TTC549 (cell line): ENCODE data around the gene OCA2.

Source experiments
- FAIRE-seq: peaks from 2 replicates; lab custom pipeline; 2012; peaks lifted over from hg19 to GRCh38; lab: Jason Lieb, UNC

The OCA2 gene

DNA sequence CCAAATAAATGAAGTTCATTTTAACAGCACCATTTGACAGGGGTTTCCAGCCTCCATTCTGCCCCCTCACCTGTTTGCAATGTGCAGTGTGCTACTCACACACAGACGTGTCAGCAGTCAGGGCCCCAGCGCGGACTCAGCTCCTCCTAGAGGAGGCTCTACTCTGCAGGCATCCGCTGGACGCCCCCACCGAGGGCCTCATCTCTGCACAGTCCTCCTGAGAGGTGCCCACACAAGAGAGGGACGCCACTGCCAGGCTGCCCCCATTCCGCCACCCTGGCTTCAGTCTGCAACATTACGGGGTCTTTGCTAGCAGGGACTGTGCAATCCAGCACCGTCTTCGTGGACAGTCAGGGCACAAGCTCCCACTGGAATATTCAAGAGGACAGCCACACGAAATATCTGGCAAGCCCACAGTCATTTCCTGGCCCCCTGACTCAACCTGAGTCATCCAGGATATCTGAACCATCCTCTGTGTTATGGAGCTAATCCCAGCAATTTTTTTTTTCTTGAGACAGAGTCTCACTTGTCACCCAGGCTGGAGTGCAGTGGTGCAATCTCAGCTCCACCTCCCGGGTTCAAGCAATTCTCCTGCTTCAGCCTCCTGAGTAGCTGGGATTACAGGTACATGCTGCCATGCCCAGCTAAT, 255.0 kb downstream of the OCA2 start:
- FAIRE-seq = no peak

GRCh38 chr15:27843146-27843545, 256.0 kb downstream of the OCA2 start:
- no peak for FAIRE-seq

- no peak for FAIRE-seq
These were observed 256.6 kb downstream of the OCA2 start for GRCh38 chr15:27842526-27842925.

- no peak for FAIRE-seq
These were observed 263.7 kb downstream of the OCA2 start for GRCh38 chr15:27835233-27835939.

- FAIRE-seq = no peak
These were observed 264.4 kb downstream of the OCA2 start for GRCh38 chr15:27834684-27835083.

DNA sequence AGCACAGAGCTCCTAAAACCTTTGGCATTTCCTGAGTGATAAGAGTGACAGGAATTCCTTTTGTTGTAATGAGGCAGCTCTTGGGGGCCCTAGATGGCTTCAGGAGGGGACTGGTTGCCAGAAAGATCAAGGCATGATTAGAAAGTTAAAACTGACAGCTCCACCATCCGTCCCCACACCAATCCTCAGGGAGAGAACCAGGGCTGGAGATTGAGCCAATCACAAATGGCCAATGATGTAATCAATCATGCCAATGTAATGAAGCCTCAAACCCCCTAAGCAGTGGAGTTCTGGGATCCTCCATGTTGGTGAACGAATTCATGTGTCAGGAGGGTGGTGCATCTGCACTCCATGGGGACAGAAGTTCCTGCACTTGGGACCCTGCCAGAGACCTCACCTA, 265.1 kb downstream of the OCA2 start:
- no peak for FAIRE-seq

DNA sequence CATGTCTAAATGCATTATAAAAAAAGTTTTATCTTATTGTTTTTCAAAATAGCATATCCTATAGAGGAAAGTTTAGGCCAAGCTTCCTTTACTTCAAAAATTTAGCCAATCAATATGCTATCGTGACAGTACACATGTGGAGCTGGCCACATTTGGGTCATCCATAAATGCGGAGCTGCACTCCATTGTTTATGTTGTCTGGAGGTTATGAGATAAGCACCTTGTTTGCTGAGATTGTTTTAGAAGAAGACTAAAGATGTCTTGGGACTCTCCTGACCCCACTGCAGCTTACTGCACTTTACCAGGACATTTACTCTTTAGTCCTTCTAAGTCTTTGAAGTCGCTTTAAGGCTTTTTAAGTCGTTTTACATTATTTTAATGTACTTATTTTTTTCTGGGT, 265.9 kb downstream of the OCA2 start:
- no peak for FAIRE-seq

DNA sequence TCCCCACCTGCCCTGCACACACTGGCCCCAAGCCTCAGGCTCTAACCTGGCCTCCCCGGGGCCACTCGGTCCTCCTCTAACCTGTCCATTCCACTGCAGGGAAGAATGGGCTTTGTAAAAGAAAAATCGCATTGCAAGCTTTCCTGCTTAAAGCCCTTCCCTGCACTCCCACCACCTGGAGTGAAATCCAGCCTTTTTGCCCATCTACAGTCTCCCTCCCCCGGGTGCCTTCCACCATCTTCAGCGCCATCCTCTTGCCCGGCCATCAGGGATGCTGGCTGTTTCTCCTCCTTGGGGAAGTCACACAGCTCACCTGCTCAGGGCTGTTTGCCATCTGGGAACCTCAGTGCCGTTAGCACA, 266.9 kb downstream of the OCA2 start:
- FAIRE-seq = no peak

DNA sequence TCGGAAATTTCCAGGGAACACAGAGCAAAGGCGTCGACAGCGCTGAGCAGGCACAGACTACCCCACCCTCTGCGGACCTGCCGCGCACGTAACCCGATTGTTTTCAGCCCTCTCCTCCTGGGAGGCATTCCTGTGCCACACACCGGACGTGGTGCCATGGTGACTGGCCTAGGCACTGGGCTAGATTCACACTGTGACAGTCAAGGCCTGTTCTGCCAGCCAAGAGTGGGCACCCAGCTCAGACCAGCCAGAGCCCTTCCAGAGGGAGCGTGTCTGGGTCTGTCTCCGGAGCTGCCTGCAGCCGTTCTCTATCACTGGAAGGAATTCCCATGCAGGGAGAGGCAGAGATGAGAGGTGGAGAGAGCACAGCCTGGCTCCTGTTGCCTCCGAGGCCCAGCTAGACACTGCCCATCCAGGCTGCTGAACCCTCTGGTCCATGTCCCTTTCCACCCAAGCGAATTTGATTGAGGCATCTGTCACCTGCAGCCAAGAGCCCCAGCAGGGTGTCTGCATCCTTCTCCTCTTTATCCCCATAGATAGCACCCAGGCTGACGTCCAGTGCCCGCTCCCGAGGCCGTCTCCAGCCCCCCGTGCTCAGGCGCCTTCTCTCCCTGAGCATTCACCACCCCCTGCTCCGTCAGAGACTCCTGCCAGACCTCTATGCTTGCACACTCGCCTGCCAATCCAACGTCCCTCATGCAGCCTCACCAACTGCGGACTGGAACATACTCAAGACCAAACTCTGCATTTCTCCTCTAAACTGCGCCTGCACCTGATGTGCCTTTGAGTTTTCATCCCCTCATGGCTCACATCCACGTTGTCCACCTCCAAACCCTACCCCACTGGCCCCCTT, 267.5 kb downstream of the OCA2 start:
- no peak for FAIRE-seq

DNA sequence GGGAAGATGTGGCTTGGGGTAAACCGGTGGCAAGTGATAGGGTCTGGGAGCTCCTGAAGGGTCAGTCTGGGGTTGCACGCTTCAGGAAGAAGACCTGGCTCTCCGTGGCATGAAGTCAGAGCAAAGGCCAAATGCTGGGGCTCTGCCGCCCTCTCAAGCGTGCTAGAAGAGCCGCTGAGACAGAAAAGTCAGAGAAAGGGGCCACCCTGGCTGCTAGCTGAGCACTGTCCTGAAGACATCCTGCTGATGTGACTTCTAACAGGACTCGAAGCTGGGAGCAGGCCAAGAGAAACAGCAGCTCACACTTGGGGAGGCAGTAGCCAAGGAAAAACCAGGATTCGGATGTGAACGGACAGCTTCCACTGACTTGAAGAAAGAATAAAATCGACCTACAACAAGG, 270.4 kb downstream of the OCA2 start:
- FAIRE-seq = no peak

- FAIRE-seq = no peak
These were observed 272.0 kb downstream of the OCA2 start for GRCh38 chr15:27826902-27827714.

DNA sequence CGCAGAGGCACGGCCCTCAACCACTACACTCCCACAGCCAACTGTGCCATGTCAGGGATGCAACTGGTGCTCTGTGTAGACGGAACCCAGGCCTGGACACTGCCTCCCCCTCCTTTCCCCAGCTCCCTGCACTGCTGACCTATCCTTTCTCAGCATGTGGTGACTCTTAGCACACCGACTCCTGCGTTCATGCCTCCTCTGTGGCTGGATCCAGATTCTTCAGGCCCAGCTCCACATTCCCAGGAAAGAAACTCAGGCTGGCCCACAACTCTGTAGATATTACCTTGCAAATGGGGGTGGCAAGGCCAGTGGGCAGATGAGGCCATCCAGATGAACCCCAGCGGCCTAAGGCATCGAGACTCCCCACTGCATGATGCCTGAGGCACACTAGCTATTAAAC, 272.7 kb downstream of the OCA2 start:
- FAIRE-seq = no peak

GRCh38 chr15:27824841-27825422, 274.2 kb downstream of the OCA2 start:
- FAIRE-seq = no peak

DNA sequence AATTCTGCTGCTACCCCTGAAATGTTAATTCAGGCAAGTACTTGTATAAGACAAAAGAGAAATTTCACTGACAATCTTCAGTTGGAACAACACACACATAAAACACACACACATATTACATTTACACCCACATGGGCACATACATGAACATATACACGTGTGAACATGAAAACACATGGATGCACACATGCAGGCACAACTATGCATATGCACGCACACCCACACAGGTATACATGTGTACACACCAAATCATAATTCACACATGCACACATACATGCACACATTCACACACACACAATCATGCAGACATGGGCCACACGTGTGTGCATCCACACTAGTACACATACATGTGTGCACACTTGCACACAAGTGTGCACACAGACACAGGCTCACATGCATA, 277.8 kb downstream of the OCA2 start:
- FAIRE-seq = no peak

DNA sequence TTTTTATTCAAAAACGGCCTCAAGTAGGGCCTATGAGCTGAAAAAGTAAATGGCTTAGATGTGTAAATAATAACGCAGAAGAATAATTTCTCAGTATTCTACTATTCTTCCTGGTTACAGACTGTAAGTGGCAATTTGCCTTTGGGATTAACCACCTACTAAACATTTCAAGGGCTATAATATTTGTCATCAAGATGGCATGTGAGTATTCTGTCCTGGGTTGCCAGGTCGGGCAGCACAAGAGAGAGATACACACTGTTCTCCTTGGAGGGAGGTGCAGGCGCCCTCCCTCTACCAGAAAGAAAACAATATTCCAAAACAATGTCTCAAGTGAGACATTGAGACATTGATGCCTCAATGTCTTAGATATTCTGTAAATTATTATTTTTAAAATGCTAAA, 278.4 kb downstream of the OCA2 start:
- no peak for FAIRE-seq

GRCh38 chr15:27820232-27820631, 278.9 kb downstream of the OCA2 start:
- FAIRE-seq = no peak

DNA sequence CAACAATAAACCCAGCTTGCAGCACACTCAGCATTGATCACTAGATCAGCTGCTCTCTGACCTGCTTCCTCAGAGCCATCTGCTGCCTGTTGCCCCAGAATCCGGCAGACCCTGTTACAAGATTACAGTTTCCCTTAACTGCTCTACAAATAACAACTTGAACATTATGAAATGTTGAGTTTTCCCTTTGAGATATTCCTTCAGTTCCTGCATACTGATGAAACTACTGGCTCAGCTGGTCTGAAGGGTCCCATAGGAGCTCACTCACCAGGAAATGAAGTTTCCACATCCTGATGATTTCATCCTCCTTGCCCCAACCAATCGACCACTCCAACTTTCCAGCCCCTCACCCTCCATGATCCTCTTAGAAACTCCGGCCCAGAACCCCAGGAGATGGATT, 281.9 kb downstream of the OCA2 start:
- no peak for FAIRE-seq

DNA sequence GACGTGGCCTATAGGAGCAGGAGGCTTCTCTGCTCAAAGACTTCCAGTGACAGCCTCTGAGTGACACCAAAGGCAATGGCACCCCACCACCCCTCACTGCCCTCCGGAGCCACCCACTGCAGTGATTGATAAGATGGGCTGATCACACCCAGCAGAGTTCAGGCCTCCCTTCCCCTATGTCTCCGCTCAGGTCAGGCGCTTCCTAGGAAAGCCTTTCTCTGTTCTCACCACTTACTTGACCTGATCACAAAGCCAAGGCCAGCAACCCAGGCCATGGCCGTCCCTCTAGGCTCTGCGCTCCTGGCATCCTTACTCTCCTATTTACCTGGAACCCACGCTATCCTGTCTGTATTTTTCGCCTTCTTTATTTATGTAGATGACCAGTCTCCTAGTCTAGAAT, 282.3 kb downstream of the OCA2 start:
- no peak for FAIRE-seq

DNA sequence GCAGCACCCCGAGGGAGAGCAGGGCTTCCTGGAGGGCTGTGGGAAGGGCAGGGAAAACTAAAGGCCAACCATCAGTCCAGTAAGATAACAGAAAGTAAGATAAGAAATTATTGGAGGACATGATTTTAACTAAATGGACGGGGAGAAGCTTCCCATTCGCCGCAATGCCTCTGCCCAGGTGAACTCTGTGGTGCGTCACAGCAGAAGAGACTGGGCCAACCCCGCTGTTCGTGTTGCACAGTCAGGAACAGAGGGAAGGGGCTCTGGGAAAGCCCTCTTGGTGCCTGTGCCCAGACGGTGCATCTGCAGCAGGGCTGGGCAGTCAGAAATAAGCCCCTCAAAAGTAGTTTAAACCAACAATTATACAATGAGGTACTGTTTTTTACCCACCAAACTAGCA, 284.1 kb downstream of the OCA2 start:
- FAIRE-seq = no peak

DNA sequence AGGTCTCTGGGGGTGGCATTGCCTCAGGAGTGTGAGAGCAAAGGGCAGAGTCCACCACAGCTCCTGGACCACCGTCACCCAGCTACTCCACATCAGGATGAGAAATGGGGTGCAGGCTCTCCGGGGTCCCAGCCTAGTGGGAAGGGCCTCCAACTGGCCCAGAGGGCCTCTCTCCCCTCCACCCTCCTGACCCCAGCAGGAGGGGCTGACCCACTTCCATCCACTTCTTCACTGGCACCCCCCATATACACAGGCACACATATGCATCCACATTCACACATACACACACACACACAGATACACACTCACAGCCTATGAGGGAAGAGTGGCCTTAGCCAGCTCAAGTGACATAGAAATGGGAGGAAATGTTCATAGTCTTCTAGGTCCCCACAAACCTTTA, 286.0 kb downstream of the OCA2 start:
- no peak for FAIRE-seq

DNA sequence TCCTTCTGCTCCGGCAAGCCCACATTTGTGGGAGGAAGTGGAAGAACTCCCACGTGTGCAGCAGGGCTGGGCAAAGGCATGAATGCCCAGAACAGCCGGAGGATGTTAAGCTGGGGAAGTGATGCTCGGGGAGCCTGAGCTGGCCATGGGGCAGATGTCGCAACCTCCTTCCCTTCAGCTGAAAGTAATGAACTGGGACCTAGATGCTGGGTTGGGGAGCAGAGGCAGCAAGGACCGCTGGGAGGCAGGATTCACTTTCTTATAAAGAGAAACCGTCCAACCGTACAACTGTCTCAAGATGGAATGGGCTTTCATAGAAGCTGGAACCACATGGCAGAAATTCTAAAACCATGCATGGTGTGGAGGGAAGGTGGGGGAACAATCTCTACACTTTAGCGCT, 290.9 kb downstream of the OCA2 start:
- FAIRE-seq = no peak

- no peak for FAIRE-seq
These were observed 291.8 kb downstream of the OCA2 start for GRCh38 chr15:27807335-27807734.
